ENCODE results near the gene DUS2. TPM values are rescaled to one million over a fixed set of nuclear protein-coding genes. Genes with fewer than 3 reads are reported as not detected.

DUS2 gene
- total and polyA plus RNA-seq, 9 of the 15 experiments (the other 6 are each of a cell fraction or from before 2014, with no cell fraction given): 5.8 to 22.5 (median 20.6) TPM

- intact Hi-C loops (cut with micrococcal nuclease): no loop called here
- peaks cover 10% of the 10 kb centered on the region for H4K20me1 ChIP-seq (replicated peaks; ENCODE audit: control insufficient read depth, insufficient read depth, low read length)
Measured at GRCh38 chr16:68089067-68089466, 66.0 kb downstream of the DUS2 start.

GRCh38 chr16:68090130-68090529, 67.0 kb downstream of the DUS2 start:
- Histone ChIP-seq H3K79me2 (ENCODE audit: control insufficient read depth, insufficient read depth, low read length) (peaks cover 99% of the 10 kb centered on the region), H3K4me2 (ENCODE audit: insufficient read depth, low read length) (peak overlapping the region; percentile 54), H3K4me3 (peak overlapping the region; percentile 16), H3K9me3 (replicated peaks; ENCODE audit: control insufficient read depth, insufficient read depth, low read depth, low read length) (no peaks in the 10 kb centered on the region), H3K4me1 (replicated peaks in 1 of 2; ENCODE audit: control insufficient read depth in 2 of 2, insufficient read depth in 2 of 2, low read length in 2 of 2) (peaks cover 15 to 33% of the 10 kb centered on the region in 2 experiments), H3K27ac (ENCODE audit: extremely low read depth, low read depth, low read length) (peak overlapping the region; percentile 45), H3K36me3 (ENCODE audit: control insufficient read depth, insufficient read depth, low read length) (peaks cover 2% of the 10 kb centered on the region; the same call in 2 of the 3 replicates), H4K20me1 (replicated peaks; ENCODE audit: control insufficient read depth, insufficient read depth, low read length) (peaks cover 11% of the 10 kb centered on the region), H3K9me1 (ENCODE audit: control insufficient read depth, insufficient read depth, low read length) (no peaks in the 10 kb centered on the region), H3K27me3 (ENCODE audit: control insufficient read depth in 2 of 2, insufficient read depth in 2 of 2, low read length in 2 of 2) (no peaks in the 10 kb centered on the region), H2AFZ (ENCODE audit: low read depth, low read length) (no peak overlapping the region), H3K9ac (ENCODE audit: insufficient read depth in 1 of 2, low read depth in 2 of 2, low read length in 2 of 2) (peak overlapping the region in 1 of 2 experiments; percentile 73; a peak in 2 of 4 replicates)
- FAIRE-seq (no peak), DNase-seq (ENCODE audit: extremely low read depth in 1 of 4, low spot score in 3 of 4) (peak in 1 of 4 experiments; percentile 47), ATAC-seq (no peak)
- intact Hi-C loops (cut with micrococcal nuclease): no loop called here
- ChIA-PET POLR2A (no interaction called here), CTCF (ENCODE audit: low intra/inter-chr PET ratio) (no interaction called here)
- in situ Hi-C loops (cut with MboI): no loop called here
- WGBS (ENCODE audit: insufficient coverage, low coverage, missing lambda C conversion rate): 5% methylated on average over 3 of the region's 3 CpGs
- no TSS peak for BruUV-seq (replicated peaks)
- TF ChIP-seq HEY1 (CRISPR knock-in tag; IDR thresholded peaks at IDR 0.05; ENCODE audit: borderline replicate concordance): no peak
- TF ChIP-seq ZEB2 (IDR thresholded peaks at IDR 0.05): no peak
- TF ChIP-seq ARID3B (CRISPR knock-in tag; IDR thresholded peaks at IDR 0.05; ENCODE audit: borderline replicate concordance): no peak
- no peak for TF ChIP-seq RAD21 (CRISPR knock-in tag; conservative IDR thresholded peaks at IDR 0.05 in 1 of 2, IDR thresholded peaks at IDR 0.05 in 1 of 2)
- TF ChIP-seq CHD2 (IDR thresholded peaks at IDR 0.05; ENCODE audit: low read depth, low read length): no peak
- no peak for TF ChIP-seq PHTF2 (CRISPR knock-in tag; IDR thresholded peaks at IDR 0.05)
- TF ChIP-seq PTRF (tag; IDR thresholded peaks at IDR 0.05): no peak
- no peak for TF ChIP-seq ZBTB2 (IDR thresholded peaks at IDR 0.05)
- no peak for TF ChIP-seq TFAM (CRISPR knock-in tag; conservative IDR thresholded peaks at IDR 0.05)

More at GRCh38 chr16:68089067-68089466, 66.0 kb downstream of the DUS2 start:
- Histone ChIP-seq H3K9ac (ENCODE audit: insufficient read depth in 1 of 2, low read depth in 2 of 2, low read length in 2 of 2) (peak overlapping the region in 1 of 2 experiments; percentile 73; a peak in 2 of 4 replicates), H3K4me3 (peak overlapping the region; percentile 16), H3K27me3 (ENCODE audit: control insufficient read depth in 2 of 2, insufficient read depth in 2 of 2, low read length in 2 of 2) (no peaks in the 10 kb centered on the region), H3K27ac (ENCODE audit: extremely low read depth, low read depth, low read length) (peak overlapping the region; percentile 45; the same call in 2 of the 3 replicates), H3K79me2 (ENCODE audit: control insufficient read depth, insufficient read depth, low read length) (peaks cover 88% of the 10 kb centered on the region), H3K9me3 (replicated peaks; ENCODE audit: control insufficient read depth, insufficient read depth, low read depth, low read length) (no peaks in the 10 kb centered on the region), H3K4me1 (replicated peaks in 1 of 2; ENCODE audit: control insufficient read depth in 2 of 2, insufficient read depth in 2 of 2, low read length in 2 of 2) (peaks cover 23 to 32% of the 10 kb centered on the region in 2 experiments), H3K36me3 (ENCODE audit: control insufficient read depth, insufficient read depth, low read length) (no peaks in the 10 kb centered on the region), H2AFZ (ENCODE audit: low read depth, low read length) (no peak overlapping the region), H3K4me2 (ENCODE audit: insufficient read depth, low read length) (peak overlapping the region; percentile 67), H3K9me1 (ENCODE audit: control insufficient read depth, insufficient read depth, low read length) (no peaks in the 10 kb centered on the region)
- DNase-seq (ENCODE audit: extremely low read depth in 1 of 4, low spot score in 3 of 4): no peak
- 9% methylated on average over 4 of the region's 4 CpGs for WGBS (ENCODE audit: insufficient coverage, low coverage, missing lambda C conversion rate)
- ChIA-PET POLR2A (no interaction called here), CTCF (ENCODE audit: low intra/inter-chr PET ratio) (no interaction called here)
- in situ Hi-C loops (cut with MboI): no loop called here
- peak; percentile 64 for TF ChIP-seq DACH1 (IDR thresholded peaks at IDR 0.05; ENCODE audit: partially characterized antibody)
- TF ChIP-seq ELK1 (CRISPR knock-in tag; IDR thresholded peaks at IDR 0.05): no peak
- no TSS peak for BruUV-seq (replicated peaks)
- ATAC-seq: no peak
- FAIRE-seq: no peak
